Measurements from ENCODE around the gene ZSCAN16. TPM values are rescaled to one million over a fixed set of nuclear protein-coding genes. Genes with fewer than 3 reads are reported as not detected.

ZSCAN16 gene
- total RNA-seq, 4 donors from 2014 or later = 4.0 to 4.6 (median 4.6) TPM

GRCh38 chr6:28117386-28118050, 6.9 kb upstream of the ZSCAN16 start:
- no peak for TF ChIP-seq CTCF (IDR thresholded peaks at IDR 0.05; ENCODE audit: low read depth)

- no peak for TF ChIP-seq CTCF (IDR thresholded peaks at IDR 0.05; ENCODE audit: low read depth)
These were observed 6.2 kb upstream of the ZSCAN16 start for GRCh38 chr6:28118217-28118616.

- no peak for TF ChIP-seq CTCF (IDR thresholded peaks at IDR 0.05; ENCODE audit: low read depth)
These were observed 2.5 kb upstream of the ZSCAN16 start for GRCh38 chr6:28121876-28122275.

- TF ChIP-seq CTCF (IDR thresholded peaks at IDR 0.05; ENCODE audit: low read depth) = no peak
These were observed 553 bp downstream of the ZSCAN16 start for GRCh38 chr6:28124971-28125353.

- TF ChIP-seq CTCF (IDR thresholded peaks at IDR 0.05; ENCODE audit: low read depth) = no peak
These were observed 992 bp downstream of the ZSCAN16 start for GRCh38 chr6:28125401-28125800.

GRCh38 chr6:28134015-28134414, 9.6 kb downstream of the ZSCAN16 start:
- no peak for TF ChIP-seq CTCF (IDR thresholded peaks at IDR 0.05; ENCODE audit: low read depth)

GRCh38 chr6:28134716-28135115, 10.3 kb downstream of the ZSCAN16 start:
- no peak for TF ChIP-seq CTCF (IDR thresholded peaks at IDR 0.05; ENCODE audit: low read depth)

Measured in subcutaneous adipose tissue (tissue), 4 donors.